ENCODE results near the gene ITSN1. TPM values are rescaled to one million over a fixed set of nuclear protein-coding genes. Genes with fewer than 3 reads are reported as not detected.

ITSN1 gene
- total RNA-seq, 4 donors from 2014 or later: 37.0 to 123 (median 61.1) TPM

DNA sequence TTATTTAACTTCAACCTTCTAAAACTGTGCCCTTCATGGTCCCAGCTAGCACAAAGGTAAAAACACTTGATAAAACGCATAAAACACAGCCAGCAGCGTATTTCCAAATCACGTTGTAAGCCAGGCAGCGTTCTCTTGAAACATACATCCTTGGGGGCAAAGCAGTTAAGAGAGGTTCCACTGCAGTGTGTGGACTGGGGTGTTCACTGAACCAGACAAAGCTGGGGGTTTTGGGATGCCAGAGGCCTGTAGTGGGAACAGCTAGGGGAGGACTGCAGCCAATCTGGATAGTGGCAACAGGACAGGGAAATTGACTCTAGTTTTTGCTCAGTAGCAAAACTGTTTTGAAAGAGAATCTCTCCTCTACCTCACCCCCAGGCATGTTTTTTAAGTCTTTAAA lies 294.8 kb downstream of the ITSN1 start:
- no peak overlapping the region for H3K4me3 ChIP-seq
- in situ Hi-C loops (cut with MboI; ENCODE audit: low pct_ligation_motif_present in 1 of 4, low pct_unique_long_range_greater_than_20kb in 1 of 4, low sequenced_read_pairs in 3 of 4): loop anchor here in 1 of 4 donors (25.0 kb wide), 1 partner anchor 275 kb away; no protein-coding TSS in a partner anchor
- H3K27me3 ChIP-seq: no peaks in the 10 kb centered on the region
- peaks cover 0 to 7% (median 6%) of the 10 kb centered on the region in 4 donors for H3K4me1 ChIP-seq
- intact Hi-C loops (cut with DNase I; ENCODE audit: low total_unique reads): no loop called here
- no peaks in the 10 kb centered on the region for H3K36me3 ChIP-seq
- WGBS, 2 donors (ENCODE audit: low coverage in 1 of 2): 92 to 100% methylated on average over 4 of the region's 4 CpGs
- TF ChIP-seq POLR2AphosphoS5 (IDR thresholded peaks at IDR 0.05) (no peak), POLR2A (IDR thresholded peaks at IDR 0.05) (no peak), CTCF (IDR thresholded peaks at IDR 0.05) (no peak), EP300 (IDR thresholded peaks at IDR 0.05; ENCODE audit: low read depth) (no peak)
- DNase-seq: no peak
- H3K27ac ChIP-seq: peak overlapping the region; percentile 4 to 73 (median 40)
- no peaks in the 10 kb centered on the region for H3K9me3 ChIP-seq

DNA sequence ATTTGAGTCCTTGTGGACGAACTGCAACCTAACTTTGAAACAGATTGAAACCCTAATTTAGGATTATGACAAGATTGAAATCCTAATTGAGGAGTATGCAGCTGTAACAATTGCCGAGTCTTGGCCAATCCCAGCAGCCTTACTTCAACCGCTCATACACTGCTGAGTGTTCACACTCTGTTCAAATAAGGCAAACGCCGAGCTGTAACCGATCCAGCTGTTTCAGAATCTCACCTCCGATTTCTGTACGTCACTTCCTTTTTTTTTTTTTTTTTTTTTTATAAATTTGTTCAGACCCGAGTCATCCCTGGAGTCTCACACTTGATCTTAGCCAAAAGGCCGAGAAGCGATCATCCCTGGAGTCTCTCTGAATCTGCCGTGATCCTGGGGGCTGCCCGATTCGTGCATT lies 295.6 kb downstream of the ITSN1 start:
- in situ Hi-C loops (cut with MboI; ENCODE audit: low pct_ligation_motif_present in 1 of 4, low pct_unique_long_range_greater_than_20kb in 1 of 4, low sequenced_read_pairs in 3 of 4) (loop anchor here in 1 of 4 donors (25.0 kb wide), 1 partner anchor 274 kb away; no protein-coding TSS in a partner anchor), intact Hi-C loops (cut with DNase I; ENCODE audit: low total_unique reads) (no loop called here)
- Histone ChIP-seq H3K9me3 (no peaks in the 10 kb centered on the region), H3K4me3 (no peak overlapping the region), H3K27ac (peak overlapping the region; percentile 4 to 73 (median 36)), H3K36me3 (no peaks in the 10 kb centered on the region), H3K27me3 (no peaks in the 10 kb centered on the region), H3K4me1 (peaks cover 0 to 7% (median 2%) of the 10 kb centered on the region in 4 donors)
- DNase-seq: no peak
- 73 to 83% methylated on average over 12 to 14 of the region's 14 CpGs for WGBS, 2 donors (ENCODE audit: low coverage in 1 of 2)
- no peak for TF ChIP-seq EP300 (IDR thresholded peaks at IDR 0.05; ENCODE audit: low read depth)
- no peak for TF ChIP-seq CTCF (IDR thresholded peaks at IDR 0.05)
- TF ChIP-seq POLR2AphosphoS5 (IDR thresholded peaks at IDR 0.05): no peak
- TF ChIP-seq POLR2A (IDR thresholded peaks at IDR 0.05): no peak

- in situ Hi-C loops (cut with MboI; ENCODE audit: low pct_ligation_motif_present in 1 of 4, low pct_unique_long_range_greater_than_20kb in 1 of 4, low sequenced_read_pairs in 3 of 4) (loop anchor here in 1 of 4 donors (25.0 kb wide), 1 partner anchor 274 kb away; no protein-coding TSS in a partner anchor), intact Hi-C loops (cut with DNase I; ENCODE audit: low total_unique reads) (no loop called here)
- WGBS, 2 donors (ENCODE audit: low coverage in 1 of 2): 77 to 87% methylated on average over 3 of the region's 3 CpGs
- Histone ChIP-seq H3K36me3 (no peaks in the 10 kb centered on the region), H3K4me1 (peaks cover 0 to 7% (median 2%) of the 10 kb centered on the region in 4 donors), H3K9me3 (no peaks in the 10 kb centered on the region), H3K27ac (peak overlapping the region in 3 of 4 donors; percentile 54 to 74 (median 73)), H3K27me3 (no peaks in the 10 kb centered on the region), H3K4me3 (no peak overlapping the region)
- no peak for DNase-seq
- TF ChIP-seq POLR2AphosphoS5 (IDR thresholded peaks at IDR 0.05): no peak
Measured at GRCh38 chr21:33938381-33938780, 296.1 kb downstream of the ITSN1 start.

DNA sequence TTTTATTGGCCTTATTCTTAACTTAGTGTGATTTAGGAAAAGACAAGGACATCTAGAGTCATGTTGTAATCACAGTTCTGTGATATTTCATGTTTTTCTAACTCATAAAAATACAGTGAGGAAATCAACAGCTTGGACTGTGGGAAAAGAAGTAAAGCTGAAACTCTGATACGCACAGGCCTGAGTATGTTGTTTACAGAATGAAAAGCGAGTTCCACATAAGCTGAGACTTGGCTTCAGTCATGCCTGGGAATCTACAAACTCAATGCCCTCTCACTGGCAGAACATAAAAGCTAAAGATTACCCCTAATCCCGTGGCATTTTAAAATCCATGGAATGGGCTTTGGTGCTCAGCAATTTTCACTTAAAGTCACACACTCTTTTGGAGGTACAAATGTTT lies 296.9 kb downstream of the ITSN1 start:
- in situ Hi-C loops (cut with MboI; ENCODE audit: low pct_ligation_motif_present in 1 of 4, low pct_unique_long_range_greater_than_20kb in 1 of 4, low sequenced_read_pairs in 3 of 4) (loop anchor here in 1 of 4 donors (25.0 kb wide), 1 partner anchor 273 kb away; no protein-coding TSS in a partner anchor), intact Hi-C loops (cut with DNase I; ENCODE audit: low total_unique reads) (no loop called here)
- H3K4me1 ChIP-seq: peaks cover 0 to 7% (median 2%) of the 10 kb centered on the region in 4 donors
- WGBS, 2 donors (ENCODE audit: low coverage in 1 of 2): 52% methylated on average over 3 of the region's 3 CpGs; no CpG with 5 or more reads in 1 of the 2 donors
- no peak overlapping the region for H3K4me3 ChIP-seq
- no peaks in the 10 kb centered on the region for H3K9me3 ChIP-seq
- peak overlapping the region; percentile 51 to 74 (median 64) for H3K27ac ChIP-seq
- H3K27me3 ChIP-seq: no peaks in the 10 kb centered on the region
- no peak for DNase-seq
- TF ChIP-seq CTCF (IDR thresholded peaks at IDR 0.05) (no peak), POLR2AphosphoS5 (IDR thresholded peaks at IDR 0.05) (no peak), POLR2A (IDR thresholded peaks at IDR 0.05) (no peak)
- no peaks in the 10 kb centered on the region for H3K36me3 ChIP-seq
